ENCODE measurements around the gene F5.
A peak's percentile ranks its signal among the peaks of the same experiment; 100 is the strongest.

Gene F5

GRCh38 chr1:169586395-169587255, at the start of gene F5:
Gene F5 (minus strand): TSS chr1:169586481. CDS start chr1:169586386, 95 bp downstream.
- no peak within 1 kb of the TSS for H3K4me3 ChIP-seq (ENCODE audit: control insufficient read depth, low read depth, low read length)
- peak; percentile 10 for DNase-seq (ENCODE audit: low read depth)

GRCh38 chr1:169634877-169635276, 48.6 kb upstream of the F5 start:
- no peak for DNase-seq (ENCODE audit: low read depth)
- H3K4me3 ChIP-seq (ENCODE audit: control insufficient read depth, low read depth, low read length): no peak overlapping the region
- no peak for TF ChIP-seq CTCF (IDR thresholded peaks at IDR 0.05; ENCODE audit: control insufficient read depth, insufficient read depth, low read depth, low read length, missing control alignments)

More at GRCh38 chr1:169586395-169587255, at the start of gene F5:
- TF ChIP-seq CTCF (IDR thresholded peaks at IDR 0.05; ENCODE audit: control insufficient read depth, insufficient read depth, low read depth, low read length, missing control alignments): peak; percentile 57

DNA sequence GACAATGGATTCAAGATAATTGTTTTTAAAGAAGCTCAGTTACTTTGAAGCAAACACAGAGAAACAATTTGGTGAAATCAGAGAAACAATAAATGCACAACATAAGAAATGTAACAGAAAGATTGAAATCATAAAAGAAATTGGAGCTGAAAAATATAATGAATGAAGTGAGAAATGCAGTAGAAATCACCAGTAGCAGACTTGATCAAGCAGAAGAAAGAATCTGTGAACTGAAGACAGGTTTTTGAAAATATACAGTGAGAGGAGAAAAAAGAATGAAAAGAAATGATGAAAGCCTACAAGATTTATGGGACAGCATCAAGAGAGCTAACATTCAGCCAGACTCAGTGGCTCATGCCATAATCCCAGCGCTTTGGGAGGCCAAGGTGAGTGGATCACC, 47.9 kb upstream of the F5 start:
- no peak overlapping the region for H3K4me3 ChIP-seq (ENCODE audit: control insufficient read depth, low read depth, low read length)
- TF ChIP-seq CTCF (IDR thresholded peaks at IDR 0.05; ENCODE audit: control insufficient read depth, insufficient read depth, low read depth, low read length, missing control alignments): no peak
- no peak for DNase-seq (ENCODE audit: low read depth)

GRCh38 chr1:169631249-169631648, 45.0 kb upstream of the F5 start:
- TF ChIP-seq CTCF (IDR thresholded peaks at IDR 0.05; ENCODE audit: control insufficient read depth, insufficient read depth, low read depth, low read length, missing control alignments): no peak
- H3K4me3 ChIP-seq (ENCODE audit: control insufficient read depth, low read depth, low read length): no peak overlapping the region

DNA sequence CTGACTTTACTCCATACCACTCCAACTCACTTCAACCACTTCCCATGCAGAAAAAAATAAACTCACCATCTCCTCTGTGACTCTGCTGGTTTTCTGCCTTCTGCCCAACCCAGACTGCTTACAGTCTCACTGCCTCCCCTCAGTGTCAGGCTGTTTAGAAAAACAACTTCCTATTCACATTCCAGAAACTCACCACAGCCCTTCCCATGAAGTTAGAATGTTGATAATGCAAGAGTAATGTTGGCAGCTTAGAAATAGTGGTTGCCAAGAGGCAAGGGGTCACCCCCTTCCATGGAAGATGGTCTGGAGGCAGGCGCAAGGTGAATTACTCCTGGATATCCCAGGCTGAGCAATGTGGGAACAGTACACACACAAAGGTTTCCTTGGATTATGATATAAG, 43.7 kb upstream of the F5 start, which contains the start of gene SELP:
Gene SELP, minus strand, starts transcription at position 119 of the 400 bp plus-strand sequence. Its CDS starts 50 bp downstream, at position 69.
- no peak for DNase-seq (ENCODE audit: low read depth)
- no peak for TF ChIP-seq CTCF (IDR thresholded peaks at IDR 0.05; ENCODE audit: control insufficient read depth, insufficient read depth, low read depth, low read length, missing control alignments)

More at GRCh38 chr1:169631249-169631648, 45.0 kb upstream of the F5 start:
- no peak for DNase-seq (ENCODE audit: low read depth)

GRCh38 chr1:169624912-169625311, 38.6 kb upstream of the F5 start:
- no peak for TF ChIP-seq CTCF (IDR thresholded peaks at IDR 0.05; ENCODE audit: control insufficient read depth, insufficient read depth, low read depth, low read length, missing control alignments)
- no peak for DNase-seq (ENCODE audit: low read depth)
- no peak overlapping the region for H3K4me3 ChIP-seq (ENCODE audit: control insufficient read depth, low read depth, low read length)

More for the DNA sequence above, 43.7 kb upstream of the F5 start, which contains the start of gene SELP:
- H3K4me3 ChIP-seq (ENCODE audit: control insufficient read depth, low read depth, low read length): no peak within 1 kb of the TSS
